GM12892 (cell line): ENCODE results near the gene TFAM.

Experiments
- POLR2A ChIP-seq: IDR thresholded peaks from 2 replicates; pipeline ENCODE4 v1.6.1; 2011; ENCODE audit warnings: low read depth, low read length, control low read depth
- POLR2AphosphoS5 ChIP-seq: IDR thresholded peaks from 2 replicates; pipeline ENCODE4 v1.6.1; 2011; ENCODE audit warnings: low read depth, low read length, control low read depth
- TAF1 ChIP-seq: IDR thresholded peaks from 2 replicates; pipeline ENCODE4 v1.6.1; 2011; ENCODE audit warnings: low read depth, mild to moderate bottlenecking, control low read depth, low read length, borderline replicate concordance

GRCh38 chr10:58350619-58351323, 34.4 kb upstream of the TFAM start:
- TF ChIP-seq POLR2A (no peak), POLR2AphosphoS5 (no peak), TAF1 (no peak)
